Upper lobe of left lung (tissue), 6 donors: ENCODE measurements around the gene SAA2. TPM values are rescaled to one million over a fixed set of nuclear protein-coding genes. Genes with fewer than 3 reads are reported as not detected.

Experiments
- ATAC-seq, 2 donors: fragments of 200-7000 bp; cut with Tn5 transposase; one replicate each; pipeline ENCODE4 v1.9.1; 2022; ENCODE audit warnings: mild to moderate bottlenecking in 2 of 2, moderate library complexity in 2 of 2; ENCODE audit not compliant: low FRiP score in 2 of 2
- DNase-seq, 2 donors: peaks; one replicate each; pipeline ENCODE4 v3.0.0-alpha.2; 2019 to 2020
- H3K27ac ChIP-seq, 4 donors: fragments of 200-600 bp; sonication (generic); one replicate each; pipeline ENCODE4 v1.5.1; 2016 to 2019
- H3K27me3 ChIP-seq, 4 donors: fragments of 200-600 bp; sonication (generic); one replicate each; pipeline ENCODE4 v1.5.1; 2017 to 2019
- H3K36me3 ChIP-seq, 4 donors: fragments of 200-600 bp; sonication (generic); one replicate each; pipeline ENCODE4 v1.5.1; 2016 to 2019
- H3K4me1 ChIP-seq, 4 donors: fragments of 200-600 bp; sonication (generic); one replicate each; pipeline ENCODE4 v1.5.1; 2018 to 2019
- H3K4me3 ChIP-seq, 4 donors: fragments of 200-600 bp; sonication (generic); one replicate each; pipeline ENCODE4 v1.5.1; 2017 to 2019; ENCODE audit warnings: mild to moderate bottlenecking in 2 of 4, moderate library complexity in 1 of 4
- H3K9me3 ChIP-seq, 4 donors: fragments of 200-600 bp; sonication (generic); one replicate each; pipeline ENCODE4 v1.5.1; 2018 to 2019
- EP300 ChIP-seq, 4 donors: sonication (generic); formaldehyde crosslinking; IDR thresholded peaks; one replicate each; pipeline ENCODE4 v1.5.1; 2017; ENCODE audit warnings: antibody characterized with exemption in 4 of 4, control low read depth in 2 of 4
- POLR2A ChIP-seq, 4 donors: fragments of 450-650 bp; IDR thresholded peaks; one replicate each; pipeline ENCODE4 v1.5.1; 2016 to 2017; ENCODE audit warnings: antibody characterized with exemption in 4 of 4, mild to moderate bottlenecking in 2 of 4
- POLR2AphosphoS5 ChIP-seq, 2 donors: sonication (generic); formaldehyde crosslinking; IDR thresholded peaks; one replicate each; pipeline ENCODE4 v1.5.1; 2017; ENCODE audit warnings: antibody characterized with exemption in 2 of 2
- WGBS, 2 donors: methylation state at CpG; one replicate each; pipeline ENCODE4 v1.1.5; 2017 to 2018; 5-methylcytosine and 5-hydroxymethylcytosine counted together
- total RNA-seq, 6 donors: library from RNA; depleted of rRNA in 4 of 6; stranded (reverse); fragments of >200 nt in 4 of 6; gene quantifications; one replicate each; pipeline versions ENCODE4 v1.1.0 to v1.2.1, GENCODE V29; 2016 to 2021
- TF ChIP-seq, protein P1 (sequence below), 6 experiments: fragments of 450-650 bp in 4 of 6; fragments of 200-600 bp in 2 of 6; sonication (generic) in 2 of 6; IDR thresholded peaks; one replicate each; pipeline ENCODE4 v1.5.1; 2016 to 2019; ENCODE audit warnings: antibody characterized with exemption in 6 of 6
- donor health status: DM: no; HTN: no; CAD: no; lungs with moderate emphysema.
- donor health status: DM: no; HTN: yes; CAD: no; lungs with severe emphysema.

SAA2 gene
- total RNA-seq, 6 donors from 2014 or later, result 2.0 to 50.3 (median 11.7) TPM; not detected in 1

DNA sequence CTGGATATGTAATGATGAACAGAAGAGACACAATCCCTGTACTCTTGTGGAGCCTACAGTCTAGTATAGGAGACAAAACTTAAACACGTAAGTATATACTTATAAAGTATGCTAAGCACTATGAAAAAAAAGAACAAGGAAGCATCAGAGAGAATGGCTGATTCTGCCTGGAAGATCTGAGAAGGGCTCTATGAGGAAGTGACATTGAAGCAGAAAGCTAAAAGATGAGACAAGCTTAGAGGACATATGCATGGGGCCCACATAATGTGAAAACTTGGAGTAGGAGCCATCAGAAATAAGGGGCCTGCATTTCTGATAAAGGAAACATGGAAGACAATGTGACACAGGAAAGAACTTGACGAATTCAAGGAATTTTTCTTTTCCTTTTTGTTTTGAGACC, 34.2 kb upstream of the SAA2 start:
- peaks cover 23 to 86% (median 50%) of the 10 kb centered on the region in 4 donors for H3K36me3 ChIP-seq
- TF ChIP-seq, protein P1, sequence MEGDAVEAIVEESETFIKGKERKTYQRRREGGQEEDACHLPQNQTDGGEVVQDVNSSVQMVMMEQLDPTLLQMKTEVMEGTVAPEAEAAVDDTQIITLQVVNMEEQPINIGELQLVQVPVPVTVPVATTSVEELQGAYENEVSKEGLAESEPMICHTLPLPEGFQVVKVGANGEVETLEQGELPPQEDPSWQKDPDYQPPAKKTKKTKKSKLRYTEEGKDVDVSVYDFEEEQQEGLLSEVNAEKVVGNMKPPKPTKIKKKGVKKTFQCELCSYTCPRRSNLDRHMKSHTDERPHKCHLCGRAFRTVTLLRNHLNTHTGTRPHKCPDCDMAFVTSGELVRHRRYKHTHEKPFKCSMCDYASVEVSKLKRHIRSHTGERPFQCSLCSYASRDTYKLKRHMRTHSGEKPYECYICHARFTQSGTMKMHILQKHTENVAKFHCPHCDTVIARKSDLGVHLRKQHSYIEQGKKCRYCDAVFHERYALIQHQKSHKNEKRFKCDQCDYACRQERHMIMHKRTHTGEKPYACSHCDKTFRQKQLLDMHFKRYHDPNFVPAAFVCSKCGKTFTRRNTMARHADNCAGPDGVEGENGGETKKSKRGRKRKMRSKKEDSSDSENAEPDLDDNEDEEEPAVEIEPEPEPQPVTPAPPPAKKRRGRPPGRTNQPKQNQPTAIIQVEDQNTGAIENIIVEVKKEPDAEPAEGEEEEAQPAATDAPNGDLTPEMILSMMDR (IDR thresholded peaks at IDR 0.05), result no peak
- no peak for TF ChIP-seq POLR2A (IDR thresholded peaks at IDR 0.05)
- no peak for TF ChIP-seq EP300 (IDR thresholded peaks at IDR 0.05)
- TF ChIP-seq POLR2AphosphoS5 (IDR thresholded peaks at IDR 0.05), result no peak
- WGBS, 2 donors, result 89 to 91% methylated on average over 2 of the region's 2 CpGs

GRCh38 chr11:18280438-18281045, 32.1 kb upstream of the SAA2 start:
- no peak for DNase-seq
- H3K4me3 ChIP-seq, result no peak overlapping the region
- no peak for TF ChIP-seq POLR2AphosphoS5 (IDR thresholded peaks at IDR 0.05)
- TF ChIP-seq, protein P1 (IDR thresholded peaks at IDR 0.05), result no peak
- no peak for TF ChIP-seq EP300 (IDR thresholded peaks at IDR 0.05)
- no peak for TF ChIP-seq POLR2A (IDR thresholded peaks at IDR 0.05)
- 40 to 50% methylated on average over 4 of the region's 4 CpGs for WGBS, 2 donors
- H3K36me3 ChIP-seq, result peaks cover 11 to 69% (median 31%) of the 10 kb centered on the region in 4 donors
- H3K27ac ChIP-seq, result no peak overlapping the region
- no peaks in the 10 kb centered on the region for H3K4me1 ChIP-seq
- H3K27me3 ChIP-seq, result no peaks in the 10 kb centered on the region
- ATAC-seq, result no peak
- H3K9me3 ChIP-seq, result no peaks in the 10 kb centered on the region

More for the DNA sequence above, 34.2 kb upstream of the SAA2 start:
- ATAC-seq (no peak), DNase-seq (no peak)
- Histone ChIP-seq H3K27me3 (no peaks in the 10 kb centered on the region), H3K9me3 (no peaks in the 10 kb centered on the region), H3K4me3 (no peak overlapping the region), H3K27ac (no peak overlapping the region), H3K4me1 (no peaks in the 10 kb centered on the region)

- no peaks in the 10 kb centered on the region for H3K9me3 ChIP-seq
- H3K4me3 ChIP-seq, result no peak overlapping the region
- DNase-seq (peak in 1 of 2 donors; percentile 64), ATAC-seq (peak in 1 of 2 donors; percentile 81)
- TF ChIP-seq POLR2AphosphoS5 (IDR thresholded peaks at IDR 0.05), result peak in 1 of 2 donors; percentile 9
- TF ChIP-seq EP300 (IDR thresholded peaks at IDR 0.05), result no peak
- TF ChIP-seq POLR2A (IDR thresholded peaks at IDR 0.05), result no peak
- TF ChIP-seq, protein P1 (IDR thresholded peaks at IDR 0.05), result no peak
- peaks cover 4 to 40% (median 15%) of the 10 kb centered on the region in 4 donors for H3K36me3 ChIP-seq
- 78 to 80% methylated on average over 5 of the region's 5 CpGs for WGBS, 2 donors
- no peaks in the 10 kb centered on the region for H3K4me1 ChIP-seq
- H3K27me3 ChIP-seq, result no peaks in the 10 kb centered on the region
- peak overlapping the region in 3 of 4 donors; percentile 1 to 67 (median 54) for H3K27ac ChIP-seq
Measured at GRCh38 chr11:18277565-18278271, 29.2 kb upstream of the SAA2 start.

DNA sequence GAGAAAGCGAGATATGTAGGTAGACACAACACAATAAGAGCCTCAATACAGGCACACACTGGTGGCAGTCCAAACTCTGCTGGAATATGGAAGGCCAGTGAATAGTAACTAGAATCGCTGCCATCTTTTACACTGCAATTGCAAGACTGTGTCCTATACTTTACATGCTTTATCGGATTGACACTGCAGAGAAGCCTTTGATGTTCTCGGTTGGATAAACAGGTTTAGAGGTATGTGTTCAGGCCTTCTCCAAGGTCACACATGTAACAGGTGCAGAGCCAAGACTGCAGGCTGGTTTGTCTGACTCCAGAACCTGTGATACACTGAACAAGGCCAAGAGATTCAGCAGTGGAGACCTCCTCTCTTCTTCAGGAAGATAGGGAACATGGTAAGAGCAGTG, 22.7 kb upstream of the SAA2 start:
- no peaks in the 10 kb centered on the region for H3K27me3 ChIP-seq
- ATAC-seq, result no peak
- no peaks in the 10 kb centered on the region for H3K4me1 ChIP-seq
- no peak overlapping the region for H3K27ac ChIP-seq
- TF ChIP-seq EP300 (IDR thresholded peaks at IDR 0.05), result no peak
- TF ChIP-seq, protein P1 (IDR thresholded peaks at IDR 0.05), result no peak
- no peak for TF ChIP-seq POLR2A (IDR thresholded peaks at IDR 0.05)
- TF ChIP-seq POLR2AphosphoS5 (IDR thresholded peaks at IDR 0.05), result no peak
- no peak overlapping the region for H3K4me3 ChIP-seq
- H3K9me3 ChIP-seq, result no peaks in the 10 kb centered on the region
- DNase-seq, result no peak
- H3K36me3 ChIP-seq, result no peaks in the 10 kb centered on the region
- WGBS, 2 donors, result 78 to 80% methylated on average over 4 of the region's 4 CpGs
